ENCODE data around the gene OVAAL.

OVAAL gene

GRCh38 chr1:180612632-180613031, 53.9 kb downstream of the OVAAL start:
- no peaks in the 10 kb centered on the region for H3K9me3 ChIP-seq (ENCODE audit: control insufficient read depth, low read length)
- DNase-seq: no peak
- no peaks in the 10 kb centered on the region for H3K27me3 ChIP-seq (replicated peaks; ENCODE audit: control insufficient read depth, insufficient read depth, low read length, poor library complexity, severe bottlenecking)
- H3K27ac ChIP-seq (ENCODE audit: insufficient read depth, low read length, poor library complexity, severe bottlenecking): no peak overlapping the region
- no peaks in the 10 kb centered on the region for H3K36me3 ChIP-seq (ENCODE audit: control insufficient read depth, insufficient read depth, low read length)
- H3K4me1 ChIP-seq (ENCODE audit: control insufficient read depth, insufficient read depth, low read length, poor library complexity, severe bottlenecking): no peaks in the 10 kb centered on the region
- no peak overlapping the region for H3K4me3 ChIP-seq (ENCODE audit: insufficient read depth, low read depth, low read length, poor library complexity, severe bottlenecking)

- no peak for DNase-seq
- no peaks in the 10 kb centered on the region for H3K9me3 ChIP-seq (ENCODE audit: control insufficient read depth, low read length)
- no peak overlapping the region for H3K4me3 ChIP-seq (ENCODE audit: insufficient read depth, low read depth, low read length, poor library complexity, severe bottlenecking)
- H3K27ac ChIP-seq (ENCODE audit: insufficient read depth, low read length, poor library complexity, severe bottlenecking): no peak overlapping the region
- H3K36me3 ChIP-seq (ENCODE audit: control insufficient read depth, insufficient read depth, low read length): no peaks in the 10 kb centered on the region
- no peaks in the 10 kb centered on the region for H3K4me1 ChIP-seq (ENCODE audit: control insufficient read depth, insufficient read depth, low read length, poor library complexity, severe bottlenecking)
- H3K27me3 ChIP-seq (replicated peaks; ENCODE audit: control insufficient read depth, insufficient read depth, low read length, poor library complexity, severe bottlenecking): no peaks in the 10 kb centered on the region
These were observed 56.0 kb downstream of the OVAAL start for GRCh38 chr1:180614730-180615129.

- H3K27me3 ChIP-seq (replicated peaks; ENCODE audit: control insufficient read depth, insufficient read depth, low read length, poor library complexity, severe bottlenecking): no peaks in the 10 kb centered on the region
- no peak for DNase-seq
- H3K27ac ChIP-seq (ENCODE audit: insufficient read depth, low read length, poor library complexity, severe bottlenecking): no peak overlapping the region
- H3K4me1 ChIP-seq (ENCODE audit: control insufficient read depth, insufficient read depth, low read length, poor library complexity, severe bottlenecking): no peaks in the 10 kb centered on the region
- no peaks in the 10 kb centered on the region for H3K9me3 ChIP-seq (ENCODE audit: control insufficient read depth, low read length)
- H3K4me3 ChIP-seq (ENCODE audit: insufficient read depth, low read depth, low read length, poor library complexity, severe bottlenecking): no peak overlapping the region
- no peaks in the 10 kb centered on the region for H3K36me3 ChIP-seq (ENCODE audit: control insufficient read depth, insufficient read depth, low read length)
These were observed 56.9 kb downstream of the OVAAL start for GRCh38 chr1:180615493-180616290.

All from effector memory CD4-positive, alpha-beta T cell (primary cell).